Trophoblast cell (in vitro differentiated cells and primary cell): Measurements from ENCODE around the gene DYSF.

Experiments used
- DNase-seq, 2 donors: peaks; one replicate each; pipeline ENCODE4 v3.0.0-alpha.2; 2016
- H2AFZ ChIP-seq: 2 replicates; pipeline ENCODE4 v1.6.1; 2013; ENCODE audit warnings: low read length, moderate library complexity, mild to moderate bottlenecking; ENCODE audit not compliant: insufficient read depth, poor library complexity
- H2AK5ac ChIP-seq: 2 replicates; pipeline ENCODE4 v1.6.1; 2013; ENCODE audit warnings: mild to moderate bottlenecking, low read length
- H2BK120ac ChIP-seq: 2 replicates; pipeline ENCODE4 v1.6.1; 2013; ENCODE audit warnings: low read length, mild to moderate bottlenecking, moderate library complexity; ENCODE audit not compliant: insufficient read depth, poor library complexity
- H2BK12ac ChIP-seq: 2 replicates; pipeline ENCODE4 v1.6.1; 2013; ENCODE audit warnings: mild to moderate bottlenecking, low read length, moderate library complexity
- H2BK5ac ChIP-seq: 2 replicates; pipeline ENCODE4 v1.6.1; 2013; ENCODE audit warnings: low read length, low read depth, moderate library complexity, mild to moderate bottlenecking; ENCODE audit not compliant: poor library complexity
- H3K14ac ChIP-seq: 2 replicates; pipeline ENCODE4 v1.6.1; 2013; ENCODE audit warnings: mild to moderate bottlenecking, low read length
- H3K18ac ChIP-seq: 2 replicates; pipeline ENCODE4 v1.6.1; 2013; ENCODE audit warnings: mild to moderate bottlenecking, low read length
- H3K23ac ChIP-seq: 2 replicates; pipeline ENCODE4 v1.6.1; 2013; ENCODE audit warnings: low read length
- H3K27ac ChIP-seq: 2 replicates; pipeline ENCODE4 v1.5.1; 2013; ENCODE audit warnings: low read depth, mild to moderate bottlenecking, inconsistent platforms, low read length, moderate library complexity
- H3K27me3 ChIP-seq: 2 replicates; pipeline ENCODE4 v1.6.1; 2013; ENCODE audit warnings: inconsistent platforms, mild to moderate bottlenecking, low read length, moderate library complexity; ENCODE audit not compliant: insufficient read depth
- H3K36me3 ChIP-seq, 2 experiments: 1 replicate in 1 of 2; 2 replicates in 1 of 2; pipeline ENCODE4 v1.6.1; 2013; ENCODE audit warnings: low read length in 2 of 2, mild to moderate bottlenecking in 2 of 2, moderate library complexity in 1 of 2; ENCODE audit not compliant: insufficient read depth in 2 of 2, control insufficient read depth in 1 of 2
- H3K4ac ChIP-seq: 2 replicates; pipeline ENCODE4 v1.6.1; 2013; ENCODE audit warnings: low read depth, mild to moderate bottlenecking, low read length, moderate library complexity
- H3K4me1 ChIP-seq, 2 experiments: 1 replicate in 1 of 2; 2 replicates in 1 of 2; pipeline ENCODE4 v1.6.1; 2013; ENCODE audit warnings: low read length in 2 of 2, mild to moderate bottlenecking in 2 of 2, moderate library complexity in 1 of 2; ENCODE audit not compliant: insufficient read depth in 2 of 2, control insufficient read depth in 1 of 2
- H3K4me2 ChIP-seq: 2 replicates; pipeline ENCODE4 v1.6.1; 2013; ENCODE audit warnings: inconsistent platforms, mild to moderate bottlenecking, low read length, moderate library complexity
- H3K4me3 ChIP-seq: 2 replicates; pipeline ENCODE4 v1.5.1; 2013; ENCODE audit warnings: mild to moderate bottlenecking, low read depth, low read length, inconsistent platforms
- H3K79me1 ChIP-seq: one replicate; pipeline ENCODE4 v1.6.1; 2013; ENCODE audit warnings: low read length
- H3K79me2 ChIP-seq: 2 replicates; pipeline ENCODE4 v1.6.1; 2013; ENCODE audit warnings: low read length, mild to moderate bottlenecking; ENCODE audit not compliant: control insufficient read depth, insufficient read depth, poor library complexity
- H3K9ac ChIP-seq: 2 replicates; pipeline ENCODE4 v1.6.1; 2013; ENCODE audit warnings: mild to moderate bottlenecking, low read length
- H3K9me3 ChIP-seq: 2 replicates; pipeline ENCODE4 v1.6.1; 2013; ENCODE audit warnings: low read depth, mild to moderate bottlenecking, control low read depth, inconsistent platforms, low read length; ENCODE audit not compliant: insufficient read depth
- H4K12ac ChIP-seq: 2 replicates; pipeline ENCODE4 v1.6.1; 2013; ENCODE audit warnings: low read depth, mild to moderate bottlenecking, low read length, moderate library complexity
- H4K8ac ChIP-seq: 2 replicates; pipeline ENCODE4 v1.6.1; 2013; ENCODE audit warnings: low read depth, mild to moderate bottlenecking, low read length, moderate library complexity
- H4K91ac ChIP-seq: one replicate; pipeline ENCODE4 v1.6.1; 2013; ENCODE audit warnings: low read depth, mild to moderate bottlenecking, low read length, moderate library complexity
- WGBS: extraction: QIAGEN DNeasy Blood & Tissue Kit; methylation state at CpG from one replicate; pipeline ENCODE4 v1.1.7; 2013; ENCODE audit warnings: missing lambda C conversion rate; ENCODE audit not compliant: insufficient read length, insufficient coverage; ENCODE audit errors: extremely low coverage; 5-methylcytosine and 5-hydroxymethylcytosine counted together

The DYSF gene

GRCh38 chr2:71460056-71460455, 6.7 kb downstream of the DYSF start:
- no CpG with 5 or more reads among the region's 6 CpGs for WGBS
- no peak overlapping the region for H2BK12ac ChIP-seq
- no peak overlapping the region for H3K4ac ChIP-seq
- H3K27me3 ChIP-seq: peaks cover 7% of the 10 kb centered on the region
- no peak overlapping the region for H3K4me3 ChIP-seq
- no peaks in the 10 kb centered on the region for H3K36me3 ChIP-seq
- peaks cover 13% of the 10 kb centered on the region for H3K79me1 ChIP-seq
- H3K79me2 ChIP-seq: peaks cover 2% of the 10 kb centered on the region
- H4K12ac ChIP-seq: no peak overlapping the region
- peaks cover 17 to 24% of the 10 kb centered on the region in 2 experiments for H3K4me1 ChIP-seq
- H4K91ac ChIP-seq: no peak overlapping the region
- H2BK5ac ChIP-seq: no peak overlapping the region
- peaks cover 5% of the 10 kb centered on the region for H3K9me3 ChIP-seq
- no peak overlapping the region for H3K4me2 ChIP-seq
- H3K23ac ChIP-seq: no peak overlapping the region
- H2AK5ac ChIP-seq: no peak overlapping the region
- no peak overlapping the region for H3K14ac ChIP-seq
- H3K18ac ChIP-seq: no peak overlapping the region
- DNase-seq: no peak
- H2BK120ac ChIP-seq: no peak overlapping the region
- no peak overlapping the region for H2AFZ ChIP-seq
- H3K9ac ChIP-seq: no peak overlapping the region
- no peak overlapping the region for H4K8ac ChIP-seq
- H3K27ac ChIP-seq: no peak overlapping the region

DNA sequence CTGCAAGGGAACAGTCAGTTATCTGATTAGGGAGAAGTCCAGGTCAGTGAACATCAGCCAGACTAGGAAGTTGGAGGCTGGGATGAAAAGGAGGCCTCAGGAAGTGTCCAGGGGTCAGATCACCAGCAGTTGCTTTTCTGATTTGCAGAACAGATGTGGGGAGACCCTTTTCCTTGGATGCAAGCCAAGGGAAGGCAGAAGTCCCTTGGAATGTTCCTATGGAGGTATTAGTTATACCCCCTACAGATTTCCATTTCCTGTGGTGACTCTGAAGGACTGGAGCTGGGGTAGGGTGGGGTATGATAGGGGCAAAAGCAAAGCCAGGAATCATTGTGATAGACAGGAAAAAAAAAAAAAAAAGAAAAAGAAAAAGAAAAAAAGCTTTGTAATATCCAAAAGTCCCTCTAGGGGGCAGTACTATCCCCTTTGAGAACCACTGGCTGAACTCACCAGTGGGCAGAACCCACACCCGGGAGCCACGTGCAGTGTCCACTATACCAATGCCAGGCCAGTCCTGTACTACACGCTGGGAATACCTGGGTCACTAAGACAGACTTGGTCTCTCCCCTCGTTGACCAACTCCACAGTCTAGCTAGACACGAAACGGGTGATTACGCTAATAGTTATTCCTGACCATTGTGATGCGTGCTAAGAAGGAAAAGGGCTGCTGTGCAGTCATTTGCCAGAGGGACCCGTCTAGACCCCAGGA, 7.4 kb downstream of the DYSF start:
- no peak overlapping the region for H3K4ac ChIP-seq
- no peaks in the 10 kb centered on the region for H3K79me2 ChIP-seq
- H2BK12ac ChIP-seq: no peak overlapping the region
- H3K36me3 ChIP-seq: no peaks in the 10 kb centered on the region
- peaks cover 10 to 18% of the 10 kb centered on the region in 2 experiments for H3K4me1 ChIP-seq
- H2AFZ ChIP-seq: no peak overlapping the region
- WGBS: no CpG with 5 or more reads among the region's 9 CpGs
- peak in 1 of 2 donors; percentile 69 for DNase-seq
- H4K8ac ChIP-seq: no peak overlapping the region
- H3K79me1 ChIP-seq: peaks cover 7% of the 10 kb centered on the region
- peaks cover 14% of the 10 kb centered on the region for H3K27me3 ChIP-seq
- no peak overlapping the region for H3K18ac ChIP-seq
- no peak overlapping the region for H2BK120ac ChIP-seq
- H3K23ac ChIP-seq: no peak overlapping the region
- no peak overlapping the region for H3K14ac ChIP-seq
- no peak overlapping the region for H3K9ac ChIP-seq
- H4K91ac ChIP-seq: no peak overlapping the region
- H2AK5ac ChIP-seq: no peak overlapping the region
- H3K9me3 ChIP-seq: peaks cover 5% of the 10 kb centered on the region
- H3K27ac ChIP-seq: no peak overlapping the region
- H4K12ac ChIP-seq: no peak overlapping the region
- H3K4me3 ChIP-seq: no peak overlapping the region
- no peak overlapping the region for H2BK5ac ChIP-seq
- H3K4me2 ChIP-seq: no peak overlapping the region

DNA sequence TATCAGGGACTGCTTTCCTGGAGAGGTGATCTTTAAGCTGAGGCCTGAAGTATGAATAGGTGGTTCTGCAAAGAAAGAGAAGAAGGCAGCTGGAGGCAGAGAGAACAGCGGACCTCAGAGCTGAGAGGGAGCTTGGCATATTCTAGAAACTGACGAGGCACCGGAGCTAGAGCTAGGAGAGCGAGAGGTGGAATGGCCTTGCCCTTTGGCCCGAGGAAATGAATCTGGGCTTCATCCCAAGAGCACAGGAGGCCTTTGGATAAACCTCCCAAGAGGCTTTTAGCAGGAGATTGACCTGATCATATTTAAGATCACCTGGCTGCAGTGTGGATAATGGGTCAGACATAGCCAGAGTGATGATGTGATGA, 7.9 kb downstream of the DYSF start:
- Histone ChIP-seq H3K23ac (no peak overlapping the region), H2AK5ac (no peak overlapping the region), H2BK12ac (no peak overlapping the region), H2AFZ (no peak overlapping the region), H3K79me2 (no peaks in the 10 kb centered on the region), H3K4me1 (peaks cover 9 to 17% of the 10 kb centered on the region in 2 experiments), H4K12ac (no peak overlapping the region), H3K4ac (no peak overlapping the region), H4K91ac (no peak overlapping the region), H3K27ac (no peak overlapping the region), H3K9ac (no peak overlapping the region), H3K4me2 (no peak overlapping the region), H3K79me1 (peaks cover 2% of the 10 kb centered on the region), H2BK5ac (no peak overlapping the region), H3K18ac (no peak overlapping the region), H3K27me3 (peaks cover 20% of the 10 kb centered on the region), H3K36me3 (no peaks in the 10 kb centered on the region), H3K9me3 (peaks cover 5% of the 10 kb centered on the region), H3K14ac (no peak overlapping the region), H3K4me3 (no peak overlapping the region), H4K8ac (no peak overlapping the region), H2BK120ac (no peak overlapping the region)
- no CpG with 5 or more reads among the region's 5 CpGs for WGBS
- DNase-seq: no peak

- no peak overlapping the region for H4K8ac ChIP-seq
- no peak overlapping the region for H2BK5ac ChIP-seq
- H3K23ac ChIP-seq: no peak overlapping the region
- no peak overlapping the region for H3K27ac ChIP-seq
- no peaks in the 10 kb centered on the region for H3K36me3 ChIP-seq
- no peak overlapping the region for H3K4me2 ChIP-seq
- no peak overlapping the region for H3K4ac ChIP-seq
- H3K18ac ChIP-seq: no peak overlapping the region
- H4K91ac ChIP-seq: no peak overlapping the region
- peaks cover 4 to 12% of the 10 kb centered on the region in 2 experiments for H3K4me1 ChIP-seq
- H2BK120ac ChIP-seq: no peak overlapping the region
- no peak overlapping the region for H3K14ac ChIP-seq
- no peak overlapping the region for H2BK12ac ChIP-seq
- no peak overlapping the region for H4K12ac ChIP-seq
- H3K9me3 ChIP-seq: peaks cover 5% of the 10 kb centered on the region
- H3K79me2 ChIP-seq: no peaks in the 10 kb centered on the region
- H3K4me3 ChIP-seq: no peak overlapping the region
- WGBS: no CpG with 5 or more reads among the region's 8 CpGs
- no peak for DNase-seq
- H3K9ac ChIP-seq: no peak overlapping the region
- H2AK5ac ChIP-seq: no peak overlapping the region
- H2AFZ ChIP-seq: no peak overlapping the region
- H3K79me1 ChIP-seq: no peaks in the 10 kb centered on the region
- H3K27me3 ChIP-seq: peaks cover 27% of the 10 kb centered on the region
Observed at GRCh38 chr2:71462056-71462605, 8.8 kb downstream of the DYSF start.
